ENCODE measurements around the gene NCEH1. TPM values are rescaled to one million over a fixed set of nuclear protein-coding genes. Genes with fewer than 3 reads are reported as not detected.
"Not testable (repeated sequence)": the region's sequence is repeated elsewhere in the genome, so short reads cannot be mapped to it uniquely, and the experiment has no call there.

Gene NCEH1
- total RNA-seq, 1 donor from 2014 or later = 6.5 TPM

DNA sequence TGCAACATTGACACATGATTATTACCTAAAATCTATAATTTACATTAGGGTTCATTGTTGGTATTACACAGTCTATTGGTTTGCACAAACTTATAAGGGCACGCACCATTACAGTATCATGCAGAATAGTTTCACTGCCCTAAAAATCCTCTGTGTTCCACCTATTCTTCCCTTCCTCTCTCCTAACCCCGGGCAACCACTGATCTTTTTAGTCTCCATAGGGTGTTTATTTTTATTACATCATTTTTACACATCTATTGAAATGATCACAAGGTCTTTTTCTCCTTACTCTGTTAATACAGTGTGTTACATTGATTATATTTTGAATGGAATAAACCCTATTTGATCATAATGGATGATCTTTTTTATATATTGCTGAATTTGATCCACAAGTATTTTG, 24.1 kb upstream of the NCEH1 start:
- no peaks in the 10 kb centered on the region for H3K4me1 Mint-ChIP-seq (ENCODE audit: low read depth)
- H3K9me3 Mint-ChIP-seq (ENCODE audit: low read depth) = no peaks in the 10 kb centered on the region
- no peak overlapping the region for H3K4me3 Mint-ChIP-seq (ENCODE audit: unreplicated experiment)
- H3K36me3 Mint-ChIP-seq (ENCODE audit: low read depth) = no peaks in the 10 kb centered on the region
- TF ChIP-seq, protein P1, sequence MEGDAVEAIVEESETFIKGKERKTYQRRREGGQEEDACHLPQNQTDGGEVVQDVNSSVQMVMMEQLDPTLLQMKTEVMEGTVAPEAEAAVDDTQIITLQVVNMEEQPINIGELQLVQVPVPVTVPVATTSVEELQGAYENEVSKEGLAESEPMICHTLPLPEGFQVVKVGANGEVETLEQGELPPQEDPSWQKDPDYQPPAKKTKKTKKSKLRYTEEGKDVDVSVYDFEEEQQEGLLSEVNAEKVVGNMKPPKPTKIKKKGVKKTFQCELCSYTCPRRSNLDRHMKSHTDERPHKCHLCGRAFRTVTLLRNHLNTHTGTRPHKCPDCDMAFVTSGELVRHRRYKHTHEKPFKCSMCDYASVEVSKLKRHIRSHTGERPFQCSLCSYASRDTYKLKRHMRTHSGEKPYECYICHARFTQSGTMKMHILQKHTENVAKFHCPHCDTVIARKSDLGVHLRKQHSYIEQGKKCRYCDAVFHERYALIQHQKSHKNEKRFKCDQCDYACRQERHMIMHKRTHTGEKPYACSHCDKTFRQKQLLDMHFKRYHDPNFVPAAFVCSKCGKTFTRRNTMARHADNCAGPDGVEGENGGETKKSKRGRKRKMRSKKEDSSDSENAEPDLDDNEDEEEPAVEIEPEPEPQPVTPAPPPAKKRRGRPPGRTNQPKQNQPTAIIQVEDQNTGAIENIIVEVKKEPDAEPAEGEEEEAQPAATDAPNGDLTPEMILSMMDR (IDR thresholded peaks at IDR 0.05) = no peak
- H3K27me3 Mint-ChIP-seq (ENCODE audit: low read depth) = no peaks in the 10 kb centered on the region
- H3K27ac Mint-ChIP-seq (ENCODE audit: unreplicated experiment) = no peak overlapping the region
- DNase-seq (ENCODE audit: low spot score) = no peak

DNA sequence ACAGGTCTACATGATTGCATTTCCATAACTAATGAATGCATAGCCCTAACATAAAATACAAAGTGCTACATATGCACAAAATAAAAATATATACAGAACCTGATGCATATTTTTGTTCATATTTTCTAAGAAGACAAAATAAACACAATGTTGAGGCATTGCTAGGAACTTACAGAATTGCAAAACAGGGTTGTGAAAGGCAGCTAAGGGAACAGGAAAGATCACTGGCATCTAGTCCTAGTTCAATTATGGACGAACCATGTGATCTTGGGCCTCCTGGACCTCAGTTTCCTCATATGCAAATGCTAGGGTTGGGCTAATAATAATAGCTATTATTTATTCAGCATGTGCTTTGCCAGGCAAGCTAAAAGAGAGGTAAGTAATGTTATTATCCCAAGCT, 15.5 kb upstream of the NCEH1 start:
- TF ChIP-seq, protein P1 (IDR thresholded peaks at IDR 0.05) = no peak
- DNase-seq (ENCODE audit: low spot score) = no peak
- no peak overlapping the region for H3K4me3 Mint-ChIP-seq (ENCODE audit: unreplicated experiment)

DNA sequence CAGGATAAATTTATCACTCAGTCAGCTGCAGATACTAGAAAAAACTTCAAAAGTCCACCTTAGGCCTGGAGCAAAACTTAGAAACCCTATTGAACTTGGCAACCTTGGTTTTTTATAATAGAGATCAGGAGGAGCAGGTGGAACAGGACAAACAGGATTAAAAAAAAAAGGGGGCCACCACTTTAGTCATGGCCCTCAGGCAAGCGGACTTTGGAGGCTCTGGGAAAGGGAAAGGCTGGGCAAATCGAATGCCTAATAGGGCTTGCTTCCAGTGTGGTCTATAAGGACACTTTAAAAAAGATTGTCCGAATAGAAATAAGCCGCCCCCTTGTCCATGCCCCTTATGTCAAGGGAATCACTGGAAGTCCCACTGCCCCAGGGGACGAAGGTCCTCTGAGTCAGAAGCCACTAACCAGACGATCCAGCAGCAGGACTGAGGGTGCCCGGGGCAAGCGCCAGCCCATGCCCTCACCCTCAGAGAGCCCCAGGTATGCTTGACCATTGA, 11.7 kb upstream of the NCEH1 start:
- H3K36me3 Mint-ChIP-seq (ENCODE audit: low read depth) = peaks cover 13% of the 10 kb centered on the region
- not testable (repeated sequence) for DNase-seq (ENCODE audit: low spot score); H3K27ac Mint-ChIP-seq (ENCODE audit: unreplicated experiment); H3K27me3 Mint-ChIP-seq (ENCODE audit: low read depth); H3K4me3 Mint-ChIP-seq (ENCODE audit: unreplicated experiment); H3K4me1 Mint-ChIP-seq (ENCODE audit: low read depth)
- peaks cover 27% of the 10 kb centered on the region for H3K9me3 Mint-ChIP-seq (ENCODE audit: low read depth)

More for the DNA sequence above, 15.5 kb upstream of the NCEH1 start:
- Mint-ChIP-seq H3K9me3 (ENCODE audit: low read depth) (peaks cover 13% of the 10 kb centered on the region), H3K27me3 (ENCODE audit: low read depth) (no peaks in the 10 kb centered on the region), H3K27ac (ENCODE audit: unreplicated experiment) (no peak overlapping the region), H3K4me1 (ENCODE audit: low read depth) (no peaks in the 10 kb centered on the region), H3K36me3 (ENCODE audit: low read depth) (peaks cover 5% of the 10 kb centered on the region)

DNA sequence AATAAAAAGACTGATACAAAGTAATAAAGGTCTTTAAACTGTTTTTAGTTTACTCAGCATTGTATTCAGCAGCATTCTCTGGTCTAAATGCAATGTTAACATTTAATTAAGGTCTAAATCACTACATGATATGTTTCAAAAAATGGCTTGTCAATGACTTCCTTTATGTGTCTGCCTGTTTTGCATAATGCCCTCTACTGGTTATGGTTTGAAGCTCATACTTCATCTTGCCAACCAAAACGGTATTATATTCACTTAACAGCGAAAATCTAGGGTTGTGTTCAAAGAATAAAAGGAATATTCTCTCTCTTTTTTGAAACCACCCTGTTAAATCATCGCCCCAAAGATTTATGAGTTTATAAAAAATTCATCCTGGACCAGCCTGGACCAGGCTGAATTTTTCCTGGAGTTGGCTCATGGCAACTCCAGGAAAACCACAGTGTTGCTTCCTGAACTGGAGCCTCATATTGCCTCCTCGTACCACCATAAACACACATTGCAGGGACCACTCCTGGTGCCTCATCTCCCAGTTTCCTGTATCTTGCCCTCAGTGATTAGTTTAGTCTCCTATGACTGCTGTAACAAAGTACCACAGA, 6.7 kb upstream of the NCEH1 start:
- peaks cover 9% of the 10 kb centered on the region for H3K36me3 Mint-ChIP-seq (ENCODE audit: low read depth)
- no peak for DNase-seq (ENCODE audit: low spot score)
- TF ChIP-seq, protein P1 (IDR thresholded peaks at IDR 0.05) = peak; percentile 62
- peaks cover 14% of the 10 kb centered on the region for H3K9me3 Mint-ChIP-seq (ENCODE audit: low read depth)
- H3K4me1 Mint-ChIP-seq (ENCODE audit: low read depth) = no peaks in the 10 kb centered on the region
- H3K4me3 Mint-ChIP-seq (ENCODE audit: unreplicated experiment) = no peak overlapping the region
- H3K27ac Mint-ChIP-seq (ENCODE audit: unreplicated experiment) = no peak overlapping the region
- no peaks in the 10 kb centered on the region for H3K27me3 Mint-ChIP-seq (ENCODE audit: low read depth)

DNA sequence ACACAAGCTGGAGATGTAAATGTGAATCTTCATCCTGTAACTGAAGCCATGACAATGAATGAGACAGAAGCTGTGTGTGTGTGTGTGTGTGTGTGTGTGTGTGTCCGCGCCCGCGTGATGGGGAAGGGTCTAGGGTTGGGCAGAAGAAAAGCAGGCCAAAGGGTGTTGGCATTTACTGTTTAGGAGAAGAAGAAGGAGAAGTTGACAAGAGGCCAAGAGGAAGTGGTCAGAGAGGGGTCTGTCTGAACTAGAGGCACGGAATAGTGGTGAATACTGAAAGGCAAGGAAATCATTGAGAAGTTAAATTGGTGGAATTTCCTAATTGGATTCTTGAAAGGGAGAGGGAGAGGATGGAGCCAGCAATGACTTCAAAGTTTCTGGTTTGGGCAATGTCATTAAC, 5.6 kb upstream of the NCEH1 start:
- Mint-ChIP-seq H3K27ac (ENCODE audit: unreplicated experiment) (no peak overlapping the region), H3K4me1 (ENCODE audit: low read depth) (peaks cover 4% of the 10 kb centered on the region), H3K4me3 (ENCODE audit: unreplicated experiment) (no peak overlapping the region), H3K9me3 (ENCODE audit: low read depth) (peaks cover 14% of the 10 kb centered on the region), H3K27me3 (ENCODE audit: low read depth) (no peaks in the 10 kb centered on the region), H3K36me3 (ENCODE audit: low read depth) (peaks cover 9% of the 10 kb centered on the region)
- DNase-seq (ENCODE audit: low spot score) = no peak
- TF ChIP-seq, protein P1 (IDR thresholded peaks at IDR 0.05) = no peak

DNA sequence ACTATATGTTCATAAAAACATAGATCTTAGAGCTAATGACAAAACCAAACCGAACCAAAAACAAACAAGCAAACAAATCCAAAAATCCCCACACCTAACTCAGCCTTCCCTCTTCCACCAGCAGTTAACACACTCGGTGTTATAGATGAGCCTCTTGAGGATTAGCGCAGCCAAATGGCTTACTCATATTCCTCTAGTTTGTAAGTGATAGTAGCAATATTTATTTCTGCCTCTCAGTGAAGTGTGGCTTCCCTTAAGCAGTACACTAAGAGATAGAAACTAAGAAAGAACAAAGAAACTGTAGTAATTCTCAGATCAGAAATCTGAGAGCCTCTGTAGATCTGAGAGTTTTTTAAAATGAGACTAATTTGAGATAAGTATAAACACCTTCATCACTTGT, 2.4 kb upstream of the NCEH1 start:
- no peaks in the 10 kb centered on the region for H3K9me3 Mint-ChIP-seq (ENCODE audit: low read depth)
- no peak for DNase-seq (ENCODE audit: low spot score)
- H3K4me3 Mint-ChIP-seq (ENCODE audit: unreplicated experiment) = no peak overlapping the region
- no peak overlapping the region for H3K27ac Mint-ChIP-seq (ENCODE audit: unreplicated experiment)
- no peaks in the 10 kb centered on the region for H3K27me3 Mint-ChIP-seq (ENCODE audit: low read depth)
- TF ChIP-seq, protein P1 (IDR thresholded peaks at IDR 0.05) = no peak
- H3K36me3 Mint-ChIP-seq (ENCODE audit: low read depth) = no peaks in the 10 kb centered on the region
- peaks cover 27% of the 10 kb centered on the region for H3K4me1 Mint-ChIP-seq (ENCODE audit: low read depth)
